Fibroblast of the aortic adventitia (primary cell): ENCODE measurements around the gene CSNK2B. TPM values are rescaled to one million over a fixed set of nuclear protein-coding genes. Genes with fewer than 3 reads are reported as not detected.
A peak's percentile ranks its signal among the peaks of the same experiment; 100 is the strongest.

Source experiments
- DNase-seq: peaks from one replicate; pipeline ENCODE4 v3.0.0-alpha.2; 2010; ENCODE audit warnings: low read depth
- H3K4me3 ChIP-seq: 2 replicates; pipeline ENCODE4 v1.5.1; 2011; ENCODE audit warnings: low read depth, mild to moderate bottlenecking, control low read depth, low read length, moderate library complexity
- total RNA-seq: library from RNA; depleted of rRNA; stranded (reverse); fragments of >200 nt; gene quantifications from 2 replicates; pipeline ENCODE4 v1.2.3, GENCODE V29; 2012; ENCODE audit warnings: low replicate concordance
- TF ChIP-seq, protein P1 (sequence below): IDR thresholded peaks from 2 replicates; pipeline ENCODE4 v1.5.1; 2011; ENCODE audit warnings: mild to moderate bottlenecking, low read length, control low read depth, inconsistent platforms; ENCODE audit not compliant: insufficient read depth

CSNK2B gene
- total RNA-seq, 1 donor, result 214 TPM

DNA sequence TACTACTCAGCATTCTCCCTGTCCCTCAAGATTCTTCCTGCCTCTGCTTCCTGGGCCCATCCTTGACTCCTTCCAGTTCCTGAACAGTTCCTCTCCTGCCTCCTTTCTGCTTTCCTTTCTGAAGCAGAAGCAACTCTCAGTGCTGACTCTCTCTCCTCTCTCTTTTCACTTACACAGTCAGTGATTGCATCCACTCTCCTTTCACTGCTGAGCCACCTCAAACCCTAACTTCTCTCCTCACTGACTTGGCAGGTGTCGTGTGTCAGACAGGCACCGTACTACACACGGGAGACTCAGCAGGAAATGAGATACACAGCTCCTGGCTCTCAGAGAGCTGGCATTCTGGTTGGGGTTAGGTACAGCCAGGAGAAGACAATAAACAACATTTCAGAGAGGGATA lies 31.7 kb downstream of the CSNK2B start:
- no peak overlapping the region for H3K4me3 ChIP-seq
- DNase-seq, result no peak
- TF ChIP-seq, protein P1, sequence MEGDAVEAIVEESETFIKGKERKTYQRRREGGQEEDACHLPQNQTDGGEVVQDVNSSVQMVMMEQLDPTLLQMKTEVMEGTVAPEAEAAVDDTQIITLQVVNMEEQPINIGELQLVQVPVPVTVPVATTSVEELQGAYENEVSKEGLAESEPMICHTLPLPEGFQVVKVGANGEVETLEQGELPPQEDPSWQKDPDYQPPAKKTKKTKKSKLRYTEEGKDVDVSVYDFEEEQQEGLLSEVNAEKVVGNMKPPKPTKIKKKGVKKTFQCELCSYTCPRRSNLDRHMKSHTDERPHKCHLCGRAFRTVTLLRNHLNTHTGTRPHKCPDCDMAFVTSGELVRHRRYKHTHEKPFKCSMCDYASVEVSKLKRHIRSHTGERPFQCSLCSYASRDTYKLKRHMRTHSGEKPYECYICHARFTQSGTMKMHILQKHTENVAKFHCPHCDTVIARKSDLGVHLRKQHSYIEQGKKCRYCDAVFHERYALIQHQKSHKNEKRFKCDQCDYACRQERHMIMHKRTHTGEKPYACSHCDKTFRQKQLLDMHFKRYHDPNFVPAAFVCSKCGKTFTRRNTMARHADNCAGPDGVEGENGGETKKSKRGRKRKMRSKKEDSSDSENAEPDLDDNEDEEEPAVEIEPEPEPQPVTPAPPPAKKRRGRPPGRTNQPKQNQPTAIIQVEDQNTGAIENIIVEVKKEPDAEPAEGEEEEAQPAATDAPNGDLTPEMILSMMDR, result no peak

DNA sequence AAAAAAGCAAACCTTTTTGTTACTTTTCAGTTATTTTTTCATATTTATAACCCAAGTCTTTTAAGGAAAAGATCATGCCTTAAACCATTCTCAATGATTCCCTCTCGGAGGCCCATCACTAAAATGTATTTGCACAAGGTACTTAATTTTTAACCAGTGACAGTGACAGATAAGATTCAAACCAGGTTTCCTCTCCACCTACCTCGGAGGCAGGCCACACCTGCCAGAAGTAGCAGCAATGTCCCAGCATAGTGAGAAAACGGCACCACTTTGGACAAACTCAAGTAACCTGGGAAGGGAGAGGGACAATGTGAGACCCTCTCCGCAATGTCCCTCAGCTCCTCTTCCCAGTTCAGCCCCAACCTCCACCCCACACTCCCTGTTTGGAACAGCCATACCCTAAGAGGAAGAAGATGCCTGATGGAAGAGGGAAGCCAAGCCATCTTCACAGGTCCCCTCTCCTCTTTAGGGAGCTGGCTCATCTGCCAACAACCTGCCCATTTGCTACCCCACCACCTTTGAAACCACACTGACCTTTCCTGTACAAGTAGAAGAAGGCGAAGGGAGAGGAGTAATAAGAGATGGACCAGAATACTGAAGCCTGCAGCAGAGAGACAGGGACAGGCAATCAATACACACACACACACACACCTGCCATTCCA lies 35.0 kb downstream of the CSNK2B start:
- no peak for DNase-seq
- TF ChIP-seq, protein P1, result no peak
- H3K4me3 ChIP-seq, result no peak overlapping the region

DNA sequence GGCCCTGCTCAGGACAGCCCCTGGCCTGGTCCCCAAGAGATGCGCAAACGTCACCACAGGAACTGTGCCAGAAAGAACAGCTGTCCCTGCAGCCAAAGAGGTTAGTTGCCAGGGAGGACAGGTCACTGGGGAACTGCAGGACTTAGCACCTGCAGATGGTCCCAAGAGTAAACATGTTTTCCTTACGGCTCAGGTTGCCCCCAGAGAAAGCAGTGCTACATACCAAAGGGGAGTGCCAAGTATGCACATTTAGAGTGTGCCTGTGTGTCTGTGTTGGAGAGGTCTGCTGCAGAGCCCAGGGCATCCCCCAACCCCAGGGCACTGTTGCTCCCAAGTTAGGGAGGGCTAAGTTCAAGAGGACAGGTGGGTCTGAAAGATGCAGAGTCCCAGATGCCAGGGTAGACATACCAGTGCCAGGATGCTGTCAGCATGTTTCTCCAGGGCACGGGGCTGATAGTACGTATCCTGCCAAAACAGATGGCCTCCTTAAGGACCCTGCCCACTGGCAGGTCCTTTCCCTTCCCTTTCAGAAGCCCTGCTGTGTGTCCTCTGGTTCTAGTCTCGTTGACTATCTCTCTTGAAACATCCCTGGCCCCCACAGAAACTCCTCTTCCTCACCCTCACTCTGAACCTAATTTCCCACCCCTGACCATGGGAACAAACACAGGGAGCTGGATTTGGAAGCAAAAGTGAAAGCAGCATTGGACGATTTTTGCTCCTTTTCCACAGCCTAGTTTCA lies 36.0 kb downstream of the CSNK2B start:
- peak overlapping the region; percentile 98 for H3K4me3 ChIP-seq
- DNase-seq, result peak; percentile 49
- TF ChIP-seq, protein P1, result no peak

DNA sequence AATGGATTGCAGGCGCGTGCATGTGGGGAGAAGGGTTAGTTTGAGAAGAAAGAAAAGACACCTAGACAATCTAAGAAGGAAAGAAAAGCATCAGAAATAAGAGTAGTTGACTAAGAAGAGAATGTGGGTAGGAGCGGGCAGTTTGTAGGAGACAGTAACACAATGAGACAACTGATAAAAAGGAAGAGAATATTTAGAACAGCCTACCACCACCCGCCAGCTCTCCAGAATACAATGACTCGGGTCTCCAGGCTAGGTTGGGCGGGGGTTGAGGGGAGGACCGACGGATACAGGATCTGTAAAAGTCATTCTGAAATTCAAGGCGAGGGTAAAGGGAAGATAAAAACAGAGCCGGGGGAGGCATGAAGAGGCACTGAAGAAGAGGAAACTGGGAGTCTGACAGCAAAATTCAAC lies 36.5 kb downstream of the CSNK2B start:
- DNase-seq, result no peak
- H3K4me3 ChIP-seq, result peak overlapping the region; percentile 98
- TF ChIP-seq, protein P1, result no peak

DNA sequence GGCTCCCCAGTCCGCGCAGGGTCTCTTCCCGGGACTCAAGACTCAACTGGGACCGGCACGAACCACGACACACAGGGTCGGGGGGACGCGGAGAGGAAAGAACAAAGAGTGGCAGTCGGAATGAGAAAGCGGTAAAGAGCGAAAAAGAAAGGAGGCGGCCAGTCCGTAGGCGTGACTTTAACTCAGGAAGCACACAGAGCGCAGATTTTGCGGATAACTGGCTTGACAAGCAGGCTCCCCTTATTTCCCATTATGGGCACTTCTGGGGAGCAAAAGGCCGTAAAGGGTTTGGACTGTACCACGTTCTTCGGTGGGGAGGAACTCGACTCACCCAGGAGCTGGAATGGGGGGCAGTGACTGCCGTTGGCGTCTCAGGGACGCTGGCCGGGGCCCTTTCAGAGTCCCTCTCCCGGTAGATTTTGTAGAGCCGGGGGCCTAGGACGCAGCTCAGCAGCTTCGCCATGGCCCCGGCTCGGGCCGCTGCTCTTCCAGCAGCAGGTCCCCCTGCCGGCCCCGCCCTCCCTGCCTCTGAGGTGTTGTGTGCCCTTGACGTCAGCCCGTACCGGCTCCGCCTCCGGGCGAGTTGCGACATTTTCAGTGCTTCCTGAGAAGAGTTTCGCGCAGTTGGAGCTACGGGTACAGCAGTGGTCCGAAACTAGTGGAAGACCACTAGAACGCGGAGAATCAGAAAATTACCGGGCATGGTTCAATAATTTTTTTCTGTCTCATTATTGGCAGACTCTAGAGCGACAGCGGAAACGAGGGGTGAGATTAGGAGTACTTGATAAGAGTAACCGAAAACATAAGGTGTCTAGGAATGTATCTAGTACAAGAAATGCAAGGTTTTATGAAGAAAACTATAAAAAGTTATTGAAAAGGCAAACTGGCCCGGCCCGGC lies 37.2 kb downstream of the CSNK2B start, which contains the start of gene ABHD16A:
Gene ABHD16A, minus strand, starts transcription at position 506 of the 898 bp plus-strand sequence. Its CDS starts 43 bp downstream, at position 463.
- TF ChIP-seq, protein P1, result no peak
- peak; percentile 99 for DNase-seq
- peak within 1 kb of the TSS; percentile 98 for H3K4me3 ChIP-seq

DNA sequence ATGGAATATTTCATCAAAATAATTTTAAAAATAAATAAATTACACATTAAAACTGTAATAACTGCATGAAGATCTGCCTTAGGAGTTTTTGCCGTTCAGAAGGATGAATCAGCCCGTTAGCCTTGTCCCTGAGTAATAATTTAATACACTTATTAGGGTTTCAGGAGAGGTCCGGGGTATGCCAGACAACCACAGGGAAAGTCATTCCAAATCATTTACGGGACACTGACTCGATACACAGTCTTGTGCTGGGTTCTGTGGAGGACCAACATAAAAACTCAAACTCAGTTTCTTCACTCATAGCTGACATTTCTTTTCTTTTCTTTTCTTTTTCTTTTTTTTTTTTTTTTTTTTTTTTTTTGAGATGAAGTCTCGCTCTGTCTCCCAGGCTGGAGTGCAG lies 40.1 kb downstream of the CSNK2B start:
- TF ChIP-seq, protein P1, result no peak
- no peak overlapping the region for H3K4me3 ChIP-seq
- DNase-seq, result no peak
